Endothelial cell (in vitro differentiated cells): ENCODE results near the gene CXorf58. TPM values are rescaled to one million over a fixed set of nuclear protein-coding genes. Genes with fewer than 3 reads are reported as not detected.

Experiments used
- DNase-seq: peaks from one replicate; pipeline ENCODE4 v3.0.0; 2021; ENCODE audit warnings: low spot score
- H3K27ac Mint-ChIP-seq: one replicate; pipeline ENCODE4 v1.8.0; 2021; ENCODE audit warnings: mixed read lengths, inconsistent platforms; ENCODE audit not compliant: unreplicated experiment
- H3K27me3 Mint-ChIP-seq: one replicate; pipeline ENCODE4 v1.8.0; 2021; ENCODE audit warnings: mild to moderate bottlenecking, moderate library complexity, mixed read lengths, inconsistent platforms; ENCODE audit not compliant: unreplicated experiment
- H3K36me3 Mint-ChIP-seq: one replicate; pipeline ENCODE4 v1.8.0; 2021; ENCODE audit warnings: mild to moderate bottlenecking, low read depth, mixed read lengths, inconsistent platforms; ENCODE audit not compliant: unreplicated experiment
- H3K4me1 Mint-ChIP-seq: one replicate; pipeline ENCODE4 v1.8.0; 2021; ENCODE audit warnings: mild to moderate bottlenecking, mixed read lengths, inconsistent platforms; ENCODE audit not compliant: unreplicated experiment
- H3K4me3 Mint-ChIP-seq: one replicate; pipeline ENCODE4 v1.8.0; 2021; ENCODE audit warnings: mild to moderate bottlenecking, mixed read lengths, inconsistent platforms; ENCODE audit not compliant: unreplicated experiment
- H3K9me3 Mint-ChIP-seq: one replicate; pipeline ENCODE4 v1.8.0; 2021; ENCODE audit warnings: mixed read lengths, inconsistent platforms; ENCODE audit not compliant: unreplicated experiment
- total RNA-seq: library from RNA; stranded (reverse); fragmentation: NEBNext Ultra II Directional; extraction: Animal tissue kit (Norgen Biotek cat#: 25700); gene quantifications from one replicate; pipeline ENCODE4 v1.2.1, GENCODE V29; 2021; ENCODE audit not compliant: unreplicated experiment
- TF ChIP-seq, protein P1 (sequence below): fragments of 200-600 bp; sonication (generic); IDR thresholded peaks from one replicate; pipeline ENCODE4 v1.5.0; 2021; ENCODE audit warnings: antibody characterized with exemption; ENCODE audit not compliant: unreplicated experiment

Gene CXorf58
- total RNA-seq, 1 donor from 2014 or later, result not detected

DNA sequence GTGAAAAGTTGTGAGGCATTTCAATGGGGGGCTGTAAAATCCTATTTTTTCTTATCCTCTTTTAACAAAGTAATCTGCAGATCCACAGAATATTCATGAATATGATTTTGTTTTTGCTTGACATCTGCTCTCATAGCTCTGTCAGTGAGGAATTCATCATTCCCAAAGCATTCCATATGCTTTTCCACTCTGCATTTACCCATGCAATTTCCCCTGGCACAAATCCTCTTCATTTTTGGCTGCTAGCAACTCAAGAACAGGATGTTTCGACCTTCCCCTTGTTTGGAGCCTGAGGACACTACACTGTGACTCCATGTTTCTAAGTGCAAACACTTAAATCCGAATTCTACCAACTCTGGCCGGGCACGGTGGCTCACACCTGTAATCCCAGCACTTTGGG is 70.7 kb downstream of the CXorf58 start:
- H3K27me3 Mint-ChIP-seq, result peaks cover 3% of the 10 kb centered on the region
- no peaks in the 10 kb centered on the region for H3K9me3 Mint-ChIP-seq
- H3K4me1 Mint-ChIP-seq, result no peaks in the 10 kb centered on the region
- peaks cover 9% of the 10 kb centered on the region for H3K36me3 Mint-ChIP-seq
- no peak overlapping the region for H3K4me3 Mint-ChIP-seq
- no peak for DNase-seq
- no peak overlapping the region for H3K27ac Mint-ChIP-seq
- TF ChIP-seq, protein P1, sequence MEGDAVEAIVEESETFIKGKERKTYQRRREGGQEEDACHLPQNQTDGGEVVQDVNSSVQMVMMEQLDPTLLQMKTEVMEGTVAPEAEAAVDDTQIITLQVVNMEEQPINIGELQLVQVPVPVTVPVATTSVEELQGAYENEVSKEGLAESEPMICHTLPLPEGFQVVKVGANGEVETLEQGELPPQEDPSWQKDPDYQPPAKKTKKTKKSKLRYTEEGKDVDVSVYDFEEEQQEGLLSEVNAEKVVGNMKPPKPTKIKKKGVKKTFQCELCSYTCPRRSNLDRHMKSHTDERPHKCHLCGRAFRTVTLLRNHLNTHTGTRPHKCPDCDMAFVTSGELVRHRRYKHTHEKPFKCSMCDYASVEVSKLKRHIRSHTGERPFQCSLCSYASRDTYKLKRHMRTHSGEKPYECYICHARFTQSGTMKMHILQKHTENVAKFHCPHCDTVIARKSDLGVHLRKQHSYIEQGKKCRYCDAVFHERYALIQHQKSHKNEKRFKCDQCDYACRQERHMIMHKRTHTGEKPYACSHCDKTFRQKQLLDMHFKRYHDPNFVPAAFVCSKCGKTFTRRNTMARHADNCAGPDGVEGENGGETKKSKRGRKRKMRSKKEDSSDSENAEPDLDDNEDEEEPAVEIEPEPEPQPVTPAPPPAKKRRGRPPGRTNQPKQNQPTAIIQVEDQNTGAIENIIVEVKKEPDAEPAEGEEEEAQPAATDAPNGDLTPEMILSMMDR, result no peak

DNA sequence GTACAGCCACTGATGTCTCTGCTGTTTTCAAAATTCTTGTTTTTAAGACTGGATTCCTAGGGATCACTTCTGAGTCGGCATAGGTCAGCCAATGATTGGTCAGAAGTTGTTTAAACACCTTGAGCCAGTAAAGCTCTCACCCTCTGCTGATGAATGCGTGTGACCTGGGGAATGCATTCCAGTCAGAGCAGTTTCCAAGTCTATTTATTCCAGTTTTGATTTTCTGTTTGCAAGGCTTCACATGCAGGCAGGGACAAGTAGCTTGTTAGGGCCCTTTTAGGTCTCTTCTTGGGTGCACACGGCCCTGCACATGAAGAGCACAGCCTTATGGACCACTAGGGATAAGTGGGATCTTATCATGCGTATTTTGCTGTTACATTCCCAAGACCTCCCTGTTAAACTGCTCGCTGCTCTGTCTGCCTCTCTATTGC is 72.2 kb downstream of the CXorf58 start:
- H3K4me1 Mint-ChIP-seq, result no peaks in the 10 kb centered on the region
- H3K27me3 Mint-ChIP-seq, result peaks cover 3% of the 10 kb centered on the region
- TF ChIP-seq, protein P1, result no peak
- H3K27ac Mint-ChIP-seq, result no peak overlapping the region
- DNase-seq, result no peak
- no peaks in the 10 kb centered on the region for H3K9me3 Mint-ChIP-seq
- H3K4me3 Mint-ChIP-seq, result no peak overlapping the region
- H3K36me3 Mint-ChIP-seq, result peaks cover 9% of the 10 kb centered on the region

DNA sequence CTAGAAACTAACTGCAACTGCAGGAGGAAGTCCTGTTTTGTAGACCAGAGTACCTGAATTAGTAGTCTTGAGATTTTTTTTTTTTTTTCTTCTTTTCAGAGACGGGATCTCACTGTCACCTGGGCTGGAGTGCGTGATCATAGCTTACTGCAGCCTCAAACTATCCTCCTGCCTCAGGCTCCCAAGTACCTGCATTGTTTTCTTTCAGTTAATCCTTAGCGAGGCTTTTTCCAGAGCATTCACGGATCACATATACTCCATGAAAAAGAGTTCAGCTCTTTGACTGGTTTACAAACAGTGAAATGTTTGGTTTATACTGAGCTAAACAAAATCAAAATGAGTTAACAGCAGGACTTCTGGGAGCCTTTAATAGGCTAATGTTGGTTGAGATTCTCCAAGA is 73.4 kb downstream of the CXorf58 start:
- no peak overlapping the region for H3K4me3 Mint-ChIP-seq
- H3K9me3 Mint-ChIP-seq, result no peaks in the 10 kb centered on the region
- H3K27me3 Mint-ChIP-seq, result peaks cover 1% of the 10 kb centered on the region
- no peak overlapping the region for H3K27ac Mint-ChIP-seq
- DNase-seq, result no peak
- no peaks in the 10 kb centered on the region for H3K4me1 Mint-ChIP-seq
- TF ChIP-seq, protein P1, result no peak
- peaks cover 9% of the 10 kb centered on the region for H3K36me3 Mint-ChIP-seq

DNA sequence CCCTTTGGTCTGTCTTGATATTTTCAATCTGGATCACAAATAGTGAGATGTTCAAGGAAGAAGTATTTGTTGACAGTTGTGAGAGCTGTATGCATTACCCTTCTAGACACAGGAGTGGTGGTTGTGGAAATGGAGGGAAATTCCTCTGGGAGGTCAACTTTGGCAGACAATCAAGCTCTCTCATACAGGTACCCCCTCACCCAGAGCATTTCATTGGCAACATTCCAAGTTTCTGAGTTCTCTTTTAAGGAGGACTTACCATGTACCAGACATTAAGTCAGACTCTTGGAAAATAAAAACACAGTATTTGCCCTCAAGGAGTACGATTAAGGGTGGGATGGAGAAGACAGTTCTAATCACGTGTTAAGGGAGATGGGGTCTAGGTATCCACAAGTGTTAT is 73.9 kb downstream of the CXorf58 start:
- peaks cover 9% of the 10 kb centered on the region for H3K36me3 Mint-ChIP-seq
- TF ChIP-seq, protein P1, result no peak
- H3K27me3 Mint-ChIP-seq, result peaks cover 1% of the 10 kb centered on the region
- DNase-seq, result no peak
- no peak overlapping the region for H3K27ac Mint-ChIP-seq
- H3K4me3 Mint-ChIP-seq, result no peak overlapping the region
- no peaks in the 10 kb centered on the region for H3K4me1 Mint-ChIP-seq
- H3K9me3 Mint-ChIP-seq, result no peaks in the 10 kb centered on the region

DNA sequence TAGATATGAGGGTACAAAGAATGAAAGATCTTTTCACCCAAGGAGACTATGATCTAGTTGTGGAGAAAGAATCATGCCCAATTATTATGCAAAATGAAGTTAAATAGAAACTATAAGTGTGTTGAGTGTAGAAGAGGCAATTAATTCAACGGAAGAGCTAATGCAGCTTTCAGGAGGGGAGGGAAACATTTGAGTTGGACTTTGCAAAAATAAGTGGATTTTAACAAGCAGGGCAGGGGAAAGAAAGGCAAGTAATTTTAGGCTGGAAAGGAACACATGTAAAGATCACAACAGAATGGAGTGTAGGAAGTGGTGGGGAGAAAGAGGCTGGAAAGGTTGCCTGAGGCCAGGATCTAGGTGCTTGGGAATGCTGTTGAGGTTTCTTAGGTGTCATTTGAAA is 75.1 kb downstream of the CXorf58 start:
- H3K4me3 Mint-ChIP-seq, result no peak overlapping the region
- no peaks in the 10 kb centered on the region for H3K4me1 Mint-ChIP-seq
- H3K27ac Mint-ChIP-seq, result no peak overlapping the region
- DNase-seq, result no peak
- H3K9me3 Mint-ChIP-seq, result no peaks in the 10 kb centered on the region
- TF ChIP-seq, protein P1, result no peak
- peaks cover 1% of the 10 kb centered on the region for H3K27me3 Mint-ChIP-seq
- peaks cover 10% of the 10 kb centered on the region for H3K36me3 Mint-ChIP-seq

Other genes with a start within 250 kb of the CXorf58 start
- gene PRDX4, start 240.5 kb upstream of the CXorf58 start, total RNA-seq, result 74.6 TPM
- 99.1 TPM for gene ACOT9, start 164.7 kb upstream of the CXorf58 start, total RNA-seq
- 479 TPM for gene SAT1, start 124.8 kb upstream of the CXorf58 start, total RNA-seq
- 18.3 TPM for gene APOO, start 68 bp upstream of the CXorf58 start, total RNA-seq
- gene KLHL15, start 119.2 kb downstream of the CXorf58 start, total RNA-seq, result 5.6 TPM
- 258 TPM for gene EIF2S3, start 146.9 kb downstream of the CXorf58 start, total RNA-seq
- gene ZFX, start 241.7 kb downstream of the CXorf58 start, total RNA-seq, result 40.0 TPM